CD4-positive, alpha-beta T cell treated with Interleukin-6 at 100 ng/mL for 8 hours (primary cell): ENCODE results near the gene TCF23.
"Not testable (repeated sequence)": the region's sequence is repeated elsewhere in the genome, so short reads cannot be mapped to it uniquely, and the experiment has no call there.

Experiments used
- DNase-seq: peaks from one replicate; pipeline ENCODE4 v3.0.0-alpha.2; 2020; ENCODE audit warnings: mixed read lengths, low spot score

The TCF23 gene

GRCh38 chr2:27155069-27155520, 6.3 kb downstream of the TCF23 start:
- DNase-seq = no peak

- DNase-seq = no peak
These were observed 9.7 kb downstream of the TCF23 start for GRCh38 chr2:27158468-27158867.

- no peak for DNase-seq
These were observed 10.5 kb downstream of the TCF23 start for GRCh38 chr2:27159271-27159670.

GRCh38 chr2:27160191-27160590, 11.4 kb downstream of the TCF23 start:
- DNase-seq = no peak

- no peak for DNase-seq
These were observed 13.6 kb downstream of the TCF23 start for GRCh38 chr2:27162151-27163121.

- no peak for DNase-seq
These were observed 16.4 kb downstream of the TCF23 start for GRCh38 chr2:27164960-27165763.

- no peak for DNase-seq
These were observed 22.0 kb downstream of the TCF23 start for GRCh38 chr2:27170581-27171337.

GRCh38 chr2:27171351-27171848, 22.6 kb downstream of the TCF23 start:
- DNase-seq = no peak

GRCh38 chr2:27174638-27175037, 25.8 kb downstream of the TCF23 start:
- no peak for DNase-seq

- DNase-seq = no peak
These were observed 26.5 kb downstream of the TCF23 start for GRCh38 chr2:27175330-27175729.

GRCh38 chr2:27175781-27176180, 27.0 kb downstream of the TCF23 start:
- not testable (repeated sequence) for DNase-seq

- no peak for DNase-seq
These were observed 28.9 kb downstream of the TCF23 start for GRCh38 chr2:27177441-27178351.

- no peak for DNase-seq
These were observed 29.7 kb downstream of the TCF23 start for GRCh38 chr2:27178469-27178868.

GRCh38 chr2:27179344-27180000, 30.7 kb downstream of the TCF23 start:
- no peak for DNase-seq

- DNase-seq = no peak
These were observed 33.5 kb downstream of the TCF23 start for GRCh38 chr2:27182346-27182745.

- no peak for DNase-seq
These were observed 35.3 kb downstream of the TCF23 start for GRCh38 chr2:27184115-27184514.

GRCh38 chr2:27185331-27186026, 36.7 kb downstream of the TCF23 start:
- no peak for DNase-seq

- DNase-seq = no peak
These were observed 38.0 kb downstream of the TCF23 start for GRCh38 chr2:27186613-27187345.

GRCh38 chr2:27189989-27190388, 41.2 kb downstream of the TCF23 start:
- no peak for DNase-seq
